OCI-LY1 (cell line): ENCODE data around the gene FEZ2.

Experiments
- EZH2 ChIP-seq: fragments of 200-600 bp; sonication (generic), shearing (Covaris generic); IDR thresholded peaks from 2 replicates; pipeline ENCODE4 v1.8.0; 2017; ENCODE audit warnings: borderline replicate concordance, mixed run types, mild to moderate bottlenecking, antibody characterized with exemption, low read length, moderate library complexity, mixed read lengths
- TF ChIP-seq, protein P1 (sequence below): fragments of 200-600 bp; sonication (generic), shearing (Covaris generic); IDR thresholded peaks from 2 replicates; pipeline ENCODE4 v1.5.1; 2017; ENCODE audit warnings: mild to moderate bottlenecking, antibody characterized with exemption, low read length, moderate library complexity, mixed read lengths

DNA sequence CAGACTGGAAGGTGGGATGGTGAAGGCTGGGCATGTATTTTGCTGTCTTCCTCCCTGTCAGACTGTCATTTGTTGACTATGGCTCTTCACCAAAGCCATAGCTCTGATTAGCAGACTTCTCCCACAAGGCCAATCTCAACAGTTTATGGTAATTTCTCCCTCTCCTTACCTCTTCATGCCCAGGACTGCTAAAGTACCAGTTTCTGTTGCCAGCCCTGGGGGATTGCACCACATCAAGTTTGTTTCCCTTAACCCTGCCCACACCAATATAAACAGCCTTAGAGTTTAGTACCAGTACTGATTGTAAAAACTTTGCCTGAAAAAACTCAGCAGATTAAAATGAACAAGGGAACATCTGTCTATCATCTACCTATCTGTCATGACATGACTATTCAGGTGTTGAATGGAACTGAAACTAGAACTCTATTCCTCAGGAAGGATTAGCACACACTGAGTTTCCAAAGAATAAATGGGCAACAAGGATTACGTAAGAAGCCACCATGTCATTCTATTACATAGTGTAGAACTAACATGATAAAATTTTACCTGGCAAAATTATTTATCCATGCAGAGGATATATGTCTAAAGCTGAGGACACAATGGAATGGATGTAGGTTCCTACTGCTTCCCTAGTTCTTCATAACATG, 13.7 kb downstream of the FEZ2 start:
- TF ChIP-seq, protein P1, sequence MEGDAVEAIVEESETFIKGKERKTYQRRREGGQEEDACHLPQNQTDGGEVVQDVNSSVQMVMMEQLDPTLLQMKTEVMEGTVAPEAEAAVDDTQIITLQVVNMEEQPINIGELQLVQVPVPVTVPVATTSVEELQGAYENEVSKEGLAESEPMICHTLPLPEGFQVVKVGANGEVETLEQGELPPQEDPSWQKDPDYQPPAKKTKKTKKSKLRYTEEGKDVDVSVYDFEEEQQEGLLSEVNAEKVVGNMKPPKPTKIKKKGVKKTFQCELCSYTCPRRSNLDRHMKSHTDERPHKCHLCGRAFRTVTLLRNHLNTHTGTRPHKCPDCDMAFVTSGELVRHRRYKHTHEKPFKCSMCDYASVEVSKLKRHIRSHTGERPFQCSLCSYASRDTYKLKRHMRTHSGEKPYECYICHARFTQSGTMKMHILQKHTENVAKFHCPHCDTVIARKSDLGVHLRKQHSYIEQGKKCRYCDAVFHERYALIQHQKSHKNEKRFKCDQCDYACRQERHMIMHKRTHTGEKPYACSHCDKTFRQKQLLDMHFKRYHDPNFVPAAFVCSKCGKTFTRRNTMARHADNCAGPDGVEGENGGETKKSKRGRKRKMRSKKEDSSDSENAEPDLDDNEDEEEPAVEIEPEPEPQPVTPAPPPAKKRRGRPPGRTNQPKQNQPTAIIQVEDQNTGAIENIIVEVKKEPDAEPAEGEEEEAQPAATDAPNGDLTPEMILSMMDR = no peak
- no peak for TF ChIP-seq EZH2
